OCI-LY3 (cell line): Measurements from ENCODE around the gene UMAD1.
"Not testable (repeated sequence)": the region's sequence is repeated elsewhere in the genome, so short reads cannot be mapped to it uniquely, and the experiment has no call there.

ENCODE experiments used
- H2AFZ ChIP-seq: fragments of 200-600, 300-600 bp; shearing (Covaris generic); 2 replicates; pipeline ENCODE4 v1.6.0; 2014; ENCODE audit warnings: antibody characterized with exemption, low read depth, low read length
- H3K27ac ChIP-seq: fragments of 200-600, 300-600 bp; sonication (generic); 2 replicates; pipeline ENCODE4 v1.5.1; 2014; ENCODE audit warnings: mild to moderate bottlenecking, low read length, moderate library complexity, mixed read lengths
- H3K27me3 ChIP-seq: fragments of 200-600, 300-600 bp; sonication (generic); 2 replicates; pipeline ENCODE4 v1.6.1; 2014; ENCODE audit warnings: low read depth, low read length, mixed read lengths
- H3K36me3 ChIP-seq: fragments of 200-600, 300-600 bp; sonication (generic); replicated peaks from 2 replicates; pipeline ENCODE3; 2014; ENCODE audit warnings: low read depth, low read length, mixed read lengths
- H3K4me1 ChIP-seq: fragments of 300-600, 200-600 bp; sonication (generic); 2 replicates; pipeline ENCODE4 v1.6.1; 2014; ENCODE audit warnings: low read length, mixed read lengths
- H3K4me2 ChIP-seq: fragments of 200-600, 300-600 bp; sonication (generic); 2 replicates; pipeline ENCODE4 v1.6.1; 2014; ENCODE audit warnings: low read length, mixed read lengths
- H3K4me3 ChIP-seq: fragments of 300-600, 200-600 bp; sonication (generic); 2 replicates; pipeline ENCODE4 v1.5.1; 2014; ENCODE audit warnings: antibody characterized with exemption, mild to moderate bottlenecking, low read length, moderate library complexity
- H3K79me2 ChIP-seq: fragments of 300-600, 200-600 bp; shearing (Covaris generic); 2 replicates; pipeline ENCODE4 v1.6.1; 2014; ENCODE audit warnings: mild to moderate bottlenecking, low read length, mixed read lengths
- H3K9ac ChIP-seq: fragments of 300-600, 200-600 bp; shearing (Covaris generic); 2 replicates; pipeline ENCODE4 v1.6.0; 2014; ENCODE audit warnings: mild to moderate bottlenecking, low read length, moderate library complexity
- H3K9me3 ChIP-seq: fragments of 200-600, 300-600 bp; shearing (Covaris generic); 2 replicates; pipeline ENCODE4 v1.6.1; 2014; ENCODE audit warnings: low read length, mixed read lengths; ENCODE audit not compliant: insufficient read depth
- H4K20me1 ChIP-seq: fragments of 200-600, 300-600 bp; sonication (generic); 2 replicates; pipeline ENCODE4 v1.6.1; 2016; ENCODE audit warnings: low read length, mixed read lengths; ENCODE audit not compliant: insufficient read depth
- CTCF ChIP-seq: fragments of 200-600, 300-600 bp; sonication (generic); IDR thresholded peaks from 2 replicates; pipeline ENCODE4 v1.5.1; 2014; ENCODE audit warnings: antibody characterized with exemption, low read length, low read depth
- EZH2phosphoT487 ChIP-seq: fragments of 200-600 bp; shearing (Covaris generic); IDR thresholded peaks from 2 replicates; pipeline ENCODE4 v1.6.1; 2018; ENCODE audit warnings: antibody characterized with exemption, mixed run types, low read depth

The UMAD1 gene

GRCh38 chr7:7651479-7651878, 10.9 kb downstream of the UMAD1 start:
- no peaks in the 10 kb centered on the region for H3K27me3 ChIP-seq
- H3K4me3 ChIP-seq, result no peak overlapping the region
- no peaks in the 10 kb centered on the region for H3K9me3 ChIP-seq
- no peak overlapping the region for H3K9ac ChIP-seq
- H3K79me2 ChIP-seq, result no peaks in the 10 kb centered on the region
- no peak overlapping the region for H3K27ac ChIP-seq
- no peaks in the 10 kb centered on the region for H3K4me1 ChIP-seq
- H3K4me2 ChIP-seq, result no peak overlapping the region
- no peak for TF ChIP-seq CTCF
- no peak for TF ChIP-seq EZH2phosphoT487
- no peak overlapping the region for H2AFZ ChIP-seq
- no peaks in the 10 kb centered on the region for H4K20me1 ChIP-seq
- H3K36me3 ChIP-seq, result no peaks in the 10 kb centered on the region

- Histone ChIP-seq H3K79me2 (no peaks in the 10 kb centered on the region), H3K4me1 (no peaks in the 10 kb centered on the region), H4K20me1 (no peaks in the 10 kb centered on the region), H2AFZ (no peak overlapping the region), H3K36me3 (no peaks in the 10 kb centered on the region), H3K4me3 (no peak overlapping the region), H3K4me2 (no peak overlapping the region), H3K27me3 (no peaks in the 10 kb centered on the region), H3K27ac (no peak overlapping the region), H3K9ac (no peak overlapping the region), H3K9me3 (no peaks in the 10 kb centered on the region)
- TF ChIP-seq CTCF (no peak), EZH2phosphoT487 (no peak)
These were observed 12.4 kb downstream of the UMAD1 start for GRCh38 chr7:7652798-7653540.

- no peak for TF ChIP-seq EZH2phosphoT487
- TF ChIP-seq CTCF, result peak; percentile 52
- H3K9ac ChIP-seq, result no peak overlapping the region
- no peaks in the 10 kb centered on the region for H3K36me3 ChIP-seq
- H3K79me2 ChIP-seq, result no peaks in the 10 kb centered on the region
- H3K4me3 ChIP-seq, result no peak overlapping the region
- no peaks in the 10 kb centered on the region for H3K4me1 ChIP-seq
- H3K27me3 ChIP-seq, result no peaks in the 10 kb centered on the region
- no peaks in the 10 kb centered on the region for H3K9me3 ChIP-seq
- no peak overlapping the region for H3K4me2 ChIP-seq
- H3K27ac ChIP-seq, result no peak overlapping the region
- H2AFZ ChIP-seq, result no peak overlapping the region
- no peaks in the 10 kb centered on the region for H4K20me1 ChIP-seq
These were observed 13.1 kb downstream of the UMAD1 start for GRCh38 chr7:7653593-7654187.

- Histone ChIP-seq H2AFZ (no peak overlapping the region), H3K36me3 (no peaks in the 10 kb centered on the region), H3K79me2 (no peaks in the 10 kb centered on the region), H3K9me3 (no peaks in the 10 kb centered on the region), H3K4me2 (no peak overlapping the region), H4K20me1 (no peaks in the 10 kb centered on the region), H3K27me3 (no peaks in the 10 kb centered on the region), H3K4me1 (no peaks in the 10 kb centered on the region), H3K9ac (no peak overlapping the region), H3K27ac (no peak overlapping the region), H3K4me3 (no peak overlapping the region)
- TF ChIP-seq EZH2phosphoT487 (no peak), CTCF (no peak)
These were observed 14.6 kb downstream of the UMAD1 start for GRCh38 chr7:7654964-7655715.

GRCh38 chr7:7656459-7656858, 15.9 kb downstream of the UMAD1 start:
- not testable (repeated sequence) for H3K36me3 ChIP-seq, H3K9me3 ChIP-seq, H3K4me2 ChIP-seq, H3K4me3 ChIP-seq, H2AFZ ChIP-seq, H4K20me1 ChIP-seq, H3K4me1 ChIP-seq, H3K9ac ChIP-seq, H3K27ac ChIP-seq, H3K27me3 ChIP-seq, H3K79me2 ChIP-seq
